HepG2 (cell line): Measurements from ENCODE around the gene HMGCS2. TPM values are rescaled to one million over a fixed set of nuclear protein-coding genes. Genes with fewer than 3 reads are reported as not detected.
A peak's percentile ranks its signal among the peaks of the same experiment; 100 is the strongest.

Experiments used
- ARID3A ChIP-seq: IDR thresholded peaks from 2 replicates; pipeline ENCODE4 v1.6.1; 2012; ENCODE audit warnings: low read depth, low read length, improper control_type of control experiment
- ATF2 ChIP-seq: sonication (generic); formaldehyde crosslinking; IDR thresholded peaks from 2 replicates; pipeline ENCODE4 v1.4.0; 2020; ENCODE audit warnings: missing genetic modification reagents
- CCDC6 ChIP-seq: sonication (generic); formaldehyde crosslinking; IDR thresholded peaks from 2 replicates; pipeline ENCODE4 v1.8.1; 2022; ENCODE audit warnings: mild to moderate bottlenecking, missing genetic modification reagents, moderate library complexity
- DNMT1 ChIP-seq: sonication (generic); formaldehyde crosslinking; IDR thresholded peaks from 2 replicates; pipeline ENCODE4 v1.5.1; 2020; ENCODE audit warnings: mild to moderate bottlenecking, missing genetic modification reagents
- HOXA3 ChIP-seq: sonication (generic); formaldehyde crosslinking; IDR thresholded peaks from 2 replicates; pipeline ENCODE4 v1.5.0; 2020; ENCODE audit warnings: missing genetic modification reagents
- KDM3A ChIP-seq: IDR thresholded peaks from 2 replicates; pipeline ENCODE4 v1.6.1; 2018; ENCODE audit warnings: low read depth, missing compliant biosample characterization
- LBX2 ChIP-seq: sonication (generic); formaldehyde crosslinking; IDR thresholded peaks from 2 replicates; pipeline ENCODE4 v1.5.0; 2020; ENCODE audit warnings: missing genetic modification reagents, mild to moderate bottlenecking, borderline replicate concordance
- MATR3 ChIP-seq: sonication (generic); formaldehyde crosslinking; IDR thresholded peaks from 2 replicates; pipeline ENCODE4 v1.4.0; 2020; ENCODE audit warnings: missing genetic modification reagents
- MEF2D ChIP-seq: sonication (generic); formaldehyde crosslinking; IDR thresholded peaks from 2 replicates; pipeline ENCODE4 v1.5.1; 2020; ENCODE audit warnings: mild to moderate bottlenecking, missing genetic modification reagents
- MEIS1 ChIP-seq: sonication (generic); formaldehyde crosslinking; IDR thresholded peaks from 2 replicates; pipeline ENCODE4 v1.9.0; 2021; ENCODE audit warnings: mild to moderate bottlenecking, missing genetic modification reagents, moderate library complexity, borderline replicate concordance
- NFKB2 ChIP-seq: sonication (generic); formaldehyde crosslinking; IDR thresholded peaks from 2 replicates; pipeline ENCODE4 v1.4.0; 2020; ENCODE audit warnings: missing genetic modification reagents, borderline replicate concordance
- PAF1 ChIP-seq: IDR thresholded peaks from 2 replicates; pipeline ENCODE4 v1.6.1; 2016; ENCODE audit warnings: missing genetic modification reagents, missing compliant biosample characterization
- PCBP1 ChIP-seq: fragments of 200-400 bp; formaldehyde crosslinking; IDR thresholded peaks from 2 replicates; pipeline ENCODE4 v1.6.1; 2017; ENCODE audit warnings: mild to moderate bottlenecking, low read depth, low read length, borderline replicate concordance
- RBM22 ChIP-seq: fragments of 200-400 bp; formaldehyde crosslinking; optimal IDR thresholded peaks from 2 replicates; pipeline ENCODE3; 2017; ENCODE audit warnings: mild to moderate bottlenecking, low read length, moderate library complexity
- REXO4 ChIP-seq: sonication (generic); formaldehyde crosslinking; IDR thresholded peaks from 2 replicates; pipeline ENCODE4 v1.8.0; 2022; ENCODE audit warnings: missing genetic modification reagents, mild to moderate bottlenecking, borderline replicate concordance
- RORA ChIP-seq: sonication (generic); formaldehyde crosslinking; IDR thresholded peaks from 2 replicates; pipeline ENCODE4 v1.5.0; 2020; ENCODE audit warnings: mild to moderate bottlenecking, missing genetic modification reagents, moderate library complexity
- SMAD3 ChIP-seq: sonication (generic); formaldehyde crosslinking; IDR thresholded peaks from 2 replicates; pipeline ENCODE4 v1.4.0; 2020; ENCODE audit warnings: missing genetic modification reagents
- SMARCC2 ChIP-seq: fragments of 450-650 bp; IDR thresholded peaks from 2 replicates; pipeline ENCODE4 v1.6.1; 2017; ENCODE audit warnings: antibody characterized with exemption, mild to moderate bottlenecking
- ZMYM2 ChIP-seq: sonication (generic); formaldehyde crosslinking; IDR thresholded peaks from 2 replicates; pipeline ENCODE4 v1.8.0; 2022; ENCODE audit warnings: mild to moderate bottlenecking, missing genetic modification reagents
- ZNF383 ChIP-seq: sonication (generic); formaldehyde crosslinking; IDR thresholded peaks from 2 replicates; pipeline ENCODE4 v1.4.0; 2020; ENCODE audit warnings: missing genetic modification reagents, mild to moderate bottlenecking, borderline replicate concordance
- ZNF431 ChIP-seq: sonication (generic); formaldehyde crosslinking; IDR thresholded peaks from 2 replicates; pipeline ENCODE4 v1.9.0; 2022; ENCODE audit warnings: missing genetic modification reagents, low read depth, mild to moderate bottlenecking, borderline replicate concordance
- ZNF501 ChIP-seq: sonication (generic); formaldehyde crosslinking; IDR thresholded peaks from 2 replicates; pipeline ENCODE4 v1.5.1; 2020; ENCODE audit warnings: mild to moderate bottlenecking, moderate library complexity, missing genetic modification reagents
- ZNF546 ChIP-seq: sonication (generic); formaldehyde crosslinking; conservative IDR thresholded peaks from 2 replicates; pipeline ENCODE4 v1.8.1; 2023; ENCODE audit warnings: mild to moderate bottlenecking, missing genetic modification reagents
- ZNF615 ChIP-seq: sonication (generic); formaldehyde crosslinking; IDR thresholded peaks from 2 replicates; pipeline ENCODE4 v1.5.0; 2020; ENCODE audit warnings: mild to moderate bottlenecking, missing genetic modification reagents, borderline replicate concordance
- ZNF670 ChIP-seq: sonication (generic); formaldehyde crosslinking; IDR thresholded peaks from 2 replicates; pipeline ENCODE4 v1.8.0; 2022; ENCODE audit warnings: mild to moderate bottlenecking, missing genetic modification reagents, borderline replicate concordance
- ZNF83 ChIP-seq: sonication (generic); formaldehyde crosslinking; IDR thresholded peaks from 2 replicates; pipeline ENCODE4 v1.4.0; 2020; ENCODE audit warnings: missing genetic modification reagents, mild to moderate bottlenecking, borderline replicate concordance
- ZNF878 ChIP-seq: sonication (generic); formaldehyde crosslinking; IDR thresholded peaks from 2 replicates; pipeline ENCODE4 v1.8.1; 2023; ENCODE audit warnings: mild to moderate bottlenecking, missing genetic modification reagents, moderate library complexity
- ZSCAN31 ChIP-seq: sonication (generic); formaldehyde crosslinking; IDR thresholded peaks from 2 replicates; pipeline ENCODE4 v1.5.0; 2020; ENCODE audit warnings: low read depth, mild to moderate bottlenecking, missing genetic modification reagents
- polyA plus RNA-seq, 8 experiments: library from polyadenylated mRNA; depleted of rRNA in 3 of 8; stranded (reverse) in 7 of 8; unstranded in 1 of 8; fragments of >200 nt; fragmentation: Illumina TruSeq in 4 of 8; extraction: Trizol in 4 of 8; gene quantifications; 2 replicates each; pipeline versions ENCODE4 v1.2.1 to v1.2.3, GENCODE V29; 2011 to 2016; ENCODE audit warnings: low read depth in 4 of 8, missing spikeins in 1 of 8, mixed read lengths in 1 of 8; ENCODE audit not compliant: insufficient read depth in 1 of 8
- total RNA-seq, 5 experiments: library from RNA; depleted of rRNA; stranded (reverse); fragments of >200 nt; fragmentation: Illumina TruSeq; extraction: Trizol; gene quantifications; 2 replicates each; pipeline ENCODE4 v1.2.3, GENCODE V29; 2016; ENCODE audit warnings: low read depth in 1 of 5

HMGCS2 gene
- total and polyA plus RNA-seq, 2 of the 13 experiments (the other 11 are each of a cell fraction or from before 2014, with no cell fraction given) = 0.44 to 1.5 TPM

GRCh38 chr1:119743776-119744597 is 24.7 kb downstream of the HMGCS2 start (continued):
- TF ChIP-seq ZNF431 (CRISPR knock-in tag) = no peak
- 0 out of 2 replicates have a peak, but pooled peaks have one; percentile 30 for TF ChIP-seq ZMYM2 (CRISPR knock-in tag)
- 0 out of 2 replicates have a peak, but pooled peaks have one; percentile 40 for TF ChIP-seq DNMT1 (CRISPR knock-in tag)
- TF ChIP-seq MEF2D = no peak
- peak; percentile 90; the same call in 1 of the 2 replicates for TF ChIP-seq PAF1
- TF ChIP-seq HOXA3 (CRISPR knock-in tag) = peak; percentile 40
- no peak for TF ChIP-seq KDM3A
- no peak for TF ChIP-seq ZNF670 (CRISPR knock-in tag)
- TF ChIP-seq CCDC6 = 0 out of 2 replicates have a peak, but pooled peaks have one; percentile 37
- TF ChIP-seq NFKB2 (CRISPR knock-in tag) = no peak
- no peak for TF ChIP-seq ZNF878 (CRISPR knock-in tag)
- 0 out of 2 replicates have a peak, but pooled peaks have one; percentile 23 for TF ChIP-seq ARID3A
- TF ChIP-seq SMARCC2 = no peak
- TF ChIP-seq ZNF546 (CRISPR knock-in tag) = no peak
- TF ChIP-seq PCBP1 = no peak
- TF ChIP-seq RBM22 = peak; percentile 95
- no peak for TF ChIP-seq ZNF383 (CRISPR knock-in tag)
- TF ChIP-seq MEIS1 (CRISPR knock-in tag) = no peak
- no peak for TF ChIP-seq ZNF83 (CRISPR knock-in tag)
- no peak for TF ChIP-seq RORA
- peak; percentile 55 for TF ChIP-seq ZNF501 (CRISPR knock-in tag)
- no peak for TF ChIP-seq ZNF615 (CRISPR knock-in tag)
- TF ChIP-seq ATF2 (CRISPR knock-in tag) = no peak
- TF ChIP-seq MATR3 (CRISPR knock-in tag) = no peak
- no peak for TF ChIP-seq SMAD3
- no peak for TF ChIP-seq ZSCAN31 (CRISPR knock-in tag)
- TF ChIP-seq LBX2 = no peak
- TF ChIP-seq REXO4 (CRISPR knock-in tag) = no peak
